ENCODE data around the gene PCDHB13.
"Not testable (repeated sequence)": the region's sequence is repeated elsewhere in the genome, so short reads cannot be mapped to it uniquely, and the experiment has no call there.

DNA sequence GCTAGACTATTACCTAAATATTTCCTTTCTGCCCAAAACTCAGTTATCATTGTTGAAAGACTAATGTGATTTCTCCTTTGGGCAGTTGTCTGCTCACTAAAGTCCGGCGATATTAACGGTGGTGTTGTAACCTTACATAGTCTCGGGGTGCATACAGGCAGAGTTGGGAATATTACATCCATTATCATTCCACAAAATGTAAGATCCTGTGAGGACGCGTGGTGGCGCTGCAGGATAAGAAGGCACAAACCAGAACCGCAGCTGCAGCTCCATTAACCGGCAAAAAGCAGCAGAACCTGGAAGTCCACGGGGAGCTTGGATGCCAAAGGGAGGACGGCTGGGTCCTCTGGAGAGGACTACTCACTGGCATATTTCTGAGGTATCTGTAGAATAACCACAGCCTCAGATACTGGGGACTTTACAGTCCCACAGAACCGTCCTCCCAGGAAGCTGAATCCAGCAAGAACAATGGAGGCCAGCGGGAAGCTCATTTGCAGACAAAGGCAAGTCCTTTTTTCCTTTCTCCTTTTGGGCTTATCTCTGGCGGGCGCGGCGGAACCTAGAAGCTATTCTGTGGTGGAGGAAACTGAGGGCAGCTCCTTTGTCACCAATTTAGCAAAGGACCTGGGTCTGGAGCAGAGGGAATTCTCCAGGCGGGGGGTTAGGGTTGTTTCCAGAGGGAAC lies at the start of gene PCDHB13:
- TF ChIP-seq, protein P1, sequence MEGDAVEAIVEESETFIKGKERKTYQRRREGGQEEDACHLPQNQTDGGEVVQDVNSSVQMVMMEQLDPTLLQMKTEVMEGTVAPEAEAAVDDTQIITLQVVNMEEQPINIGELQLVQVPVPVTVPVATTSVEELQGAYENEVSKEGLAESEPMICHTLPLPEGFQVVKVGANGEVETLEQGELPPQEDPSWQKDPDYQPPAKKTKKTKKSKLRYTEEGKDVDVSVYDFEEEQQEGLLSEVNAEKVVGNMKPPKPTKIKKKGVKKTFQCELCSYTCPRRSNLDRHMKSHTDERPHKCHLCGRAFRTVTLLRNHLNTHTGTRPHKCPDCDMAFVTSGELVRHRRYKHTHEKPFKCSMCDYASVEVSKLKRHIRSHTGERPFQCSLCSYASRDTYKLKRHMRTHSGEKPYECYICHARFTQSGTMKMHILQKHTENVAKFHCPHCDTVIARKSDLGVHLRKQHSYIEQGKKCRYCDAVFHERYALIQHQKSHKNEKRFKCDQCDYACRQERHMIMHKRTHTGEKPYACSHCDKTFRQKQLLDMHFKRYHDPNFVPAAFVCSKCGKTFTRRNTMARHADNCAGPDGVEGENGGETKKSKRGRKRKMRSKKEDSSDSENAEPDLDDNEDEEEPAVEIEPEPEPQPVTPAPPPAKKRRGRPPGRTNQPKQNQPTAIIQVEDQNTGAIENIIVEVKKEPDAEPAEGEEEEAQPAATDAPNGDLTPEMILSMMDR (IDR thresholded peaks at IDR 0.05), result peak in 2 of 4 donors; percentile 15 to 29
- TF ChIP-seq POLR2A (IDR thresholded peaks at IDR 0.05), result not testable (repeated sequence)
